Mucosa of rectum (tissue), 2 donors: ENCODE data around the gene JUND.

Experiments
- H3K27ac ChIP-seq, 2 donors: one replicate each; pipeline ENCODE4 v1.7.0; 2013; ENCODE audit warnings: inconsistent platforms in 2 of 2, low read depth in 2 of 2, low read length in 2 of 2
- H3K27me3 ChIP-seq, 2 donors: one replicate each; pipeline ENCODE4 v1.7.0; 2013; ENCODE audit warnings: low read length in 2 of 2; ENCODE audit not compliant: control insufficient read depth in 2 of 2, insufficient read depth in 2 of 2
- H3K36me3 ChIP-seq, 2 donors: one replicate each; pipeline ENCODE4 v1.7.0; 2013; ENCODE audit warnings: low read length in 2 of 2; ENCODE audit not compliant: control insufficient read depth in 2 of 2, insufficient read depth in 2 of 2
- H3K4me1 ChIP-seq, 2 donors: one replicate each; pipeline ENCODE4 v1.7.0; 2013; ENCODE audit warnings: low read length in 2 of 2, mild to moderate bottlenecking in 1 of 2; ENCODE audit not compliant: control insufficient read depth in 2 of 2, insufficient read depth in 2 of 2
- H3K4me3 ChIP-seq, 2 donors: one replicate each; pipeline ENCODE4 v1.7.0; 2013; ENCODE audit warnings: low read length in 2 of 2
- H3K9ac ChIP-seq, 2 donors: one replicate each; pipeline ENCODE4 v1.7.0; 2013; ENCODE audit warnings: low read length in 2 of 2, low read depth in 1 of 2, mild to moderate bottlenecking in 1 of 2
- H3K9me3 ChIP-seq, 2 donors: one replicate each; pipeline ENCODE4 v1.7.0; 2013; ENCODE audit warnings: low read length in 2 of 2; ENCODE audit not compliant: control insufficient read depth in 2 of 2
- donor health status: healthy.
- donor health status: Normal muscosa, but diverticular disease.

The JUND gene

GRCh38 chr19:18299654-18300053 is 18.2 kb upstream of the JUND start:
- Histone ChIP-seq H3K27me3 (no peaks in the 10 kb centered on the region), H3K4me1 (peaks cover 14 to 22% of the 10 kb centered on the region in 2 donors), H3K27ac (peak overlapping the region in 1 of 2 donors; percentile 1), H3K9ac (no peak overlapping the region), H3K36me3 (no peaks in the 10 kb centered on the region), H3K4me3 (no peak overlapping the region), H3K9me3 (no peaks in the 10 kb centered on the region)

- Histone ChIP-seq H3K9ac (no peak overlapping the region), H3K27ac (no peak overlapping the region), H3K36me3 (no peaks in the 10 kb centered on the region)
Observed at GRCh38 chr19:18298601-18299000, 17.2 kb upstream of the JUND start.

GRCh38 chr19:18297308-18297707 is 15.9 kb upstream of the JUND start:
- H3K36me3 ChIP-seq = no peaks in the 10 kb centered on the region
- peaks cover 18 to 23% of the 10 kb centered on the region in 2 donors for H3K4me1 ChIP-seq
- H3K9ac ChIP-seq = no peak overlapping the region
- H3K27me3 ChIP-seq = no peaks in the 10 kb centered on the region
- no peaks in the 10 kb centered on the region for H3K9me3 ChIP-seq
- H3K4me3 ChIP-seq = no peak overlapping the region
- no peak overlapping the region for H3K27ac ChIP-seq

More at GRCh38 chr19:18298601-18299000, 17.2 kb upstream of the JUND start:
- Histone ChIP-seq H3K9me3 (no peaks in the 10 kb centered on the region), H3K27me3 (no peaks in the 10 kb centered on the region), H3K4me3 (no peak overlapping the region), H3K4me1 (peaks cover 9 to 15% of the 10 kb centered on the region in 2 donors)

- Histone ChIP-seq H3K9ac (no peak overlapping the region), H3K36me3 (no peaks in the 10 kb centered on the region), H3K4me1 (peaks cover 15 to 27% of the 10 kb centered on the region in 2 donors), H3K9me3 (no peaks in the 10 kb centered on the region), H3K27ac (no peak overlapping the region), H3K27me3 (no peaks in the 10 kb centered on the region), H3K4me3 (no peak overlapping the region)
Observed at GRCh38 chr19:18295034-18295451, 13.6 kb upstream of the JUND start.

GRCh38 chr19:18294467-18294864 is 13.0 kb upstream of the JUND start:
- Histone ChIP-seq H3K36me3 (no peaks in the 10 kb centered on the region), H3K9me3 (no peaks in the 10 kb centered on the region), H3K27me3 (no peaks in the 10 kb centered on the region), H3K9ac (no peak overlapping the region), H3K4me3 (no peak overlapping the region), H3K4me1 (peaks cover 15 to 28% of the 10 kb centered on the region in 2 donors), H3K27ac (peak overlapping the region; percentile 95 to 98)

GRCh38 chr19:18293642-18294466 is 12.4 kb upstream of the JUND start:
- Histone ChIP-seq H3K9me3 (no peaks in the 10 kb centered on the region), H3K4me1 (peaks cover 15 to 28% of the 10 kb centered on the region in 2 donors), H3K4me3 (peak overlapping the region; percentile 71 to 85), H3K27me3 (no peaks in the 10 kb centered on the region), H3K36me3 (no peaks in the 10 kb centered on the region), H3K9ac (peak overlapping the region; percentile 57 to 60), H3K27ac (peak overlapping the region; percentile 95 to 98)

- H3K27ac ChIP-seq = peak overlapping the region; percentile 95 to 98
Observed at GRCh38 chr19:18292810-18293641, 11.6 kb upstream of the JUND start.

GRCh38 chr19:18292462-18292809 is 11.0 kb upstream of the JUND start:
- Histone ChIP-seq H3K27me3 (no peaks in the 10 kb centered on the region), H3K4me3 (peak overlapping the region; percentile 71 to 85), H3K9me3 (no peaks in the 10 kb centered on the region), H3K27ac (peak overlapping the region; percentile 95 to 98), H3K36me3 (no peaks in the 10 kb centered on the region), H3K4me1 (peaks cover 18 to 28% of the 10 kb centered on the region in 2 donors), H3K9ac (peak overlapping the region; percentile 88 to 94)

More at GRCh38 chr19:18292810-18293641, 11.6 kb upstream of the JUND start:
- Histone ChIP-seq H3K27me3 (no peaks in the 10 kb centered on the region), H3K9me3 (no peaks in the 10 kb centered on the region), H3K4me3 (peak overlapping the region; percentile 71 to 85), H3K4me1 (peaks cover 18 to 28% of the 10 kb centered on the region in 2 donors), H3K9ac (peak overlapping the region; percentile 88 to 94), H3K36me3 (no peaks in the 10 kb centered on the region)

- no peaks in the 10 kb centered on the region for H3K9me3 ChIP-seq
- H3K27ac ChIP-seq = peak overlapping the region; percentile 95 to 98
- H3K36me3 ChIP-seq = no peaks in the 10 kb centered on the region
- H3K4me1 ChIP-seq = peaks cover 18 to 28% of the 10 kb centered on the region in 2 donors
- peak overlapping the region; percentile 71 to 85 for H3K4me3 ChIP-seq
- H3K27me3 ChIP-seq = no peaks in the 10 kb centered on the region
- peak overlapping the region; percentile 88 to 94 for H3K9ac ChIP-seq
Observed at GRCh38 chr19:18291590-18292461, 10.4 kb upstream of the JUND start.
